OCI-LY3 (cell line): ENCODE data around the gene SLC2A4RG.

Source experiments
- CTCF ChIP-seq: fragments of 200-600, 300-600 bp; sonication (generic); IDR thresholded peaks from 2 replicates; pipeline ENCODE4 v1.5.1; 2014; ENCODE audit warnings: antibody characterized with exemption, low read length, low read depth
- EZH2phosphoT487 ChIP-seq: fragments of 200-600 bp; shearing (Covaris generic); IDR thresholded peaks from 2 replicates; pipeline ENCODE4 v1.6.1; 2018; ENCODE audit warnings: antibody characterized with exemption, mixed run types, low read depth

- TF ChIP-seq CTCF: no peak
- no peak for TF ChIP-seq EZH2phosphoT487
Measured at GRCh38 chr20:63695424-63696305, 43.9 kb upstream of the SLC2A4RG start.
